Stimulated activated CD4-positive, alpha-beta T cell treated with anti-CD3 and anti-CD28 coated beads, Interleukin-1b, Interleukin-23, amount 100 ng/mL, for 24 hours (primary cell): ENCODE data around the gene WAC.
"Not testable (repeated sequence)": the region's sequence is repeated elsewhere in the genome, so short reads cannot be mapped to it uniquely, and the experiment has no call there.

Source experiments
- DNase-seq, 4 experiments: peaks; one replicate each; pipeline ENCODE4 v3.0.0-alpha.2; 2020; ENCODE audit warnings: low read depth in 4 of 4, low spot score in 1 of 4

Gene WAC

DNA sequence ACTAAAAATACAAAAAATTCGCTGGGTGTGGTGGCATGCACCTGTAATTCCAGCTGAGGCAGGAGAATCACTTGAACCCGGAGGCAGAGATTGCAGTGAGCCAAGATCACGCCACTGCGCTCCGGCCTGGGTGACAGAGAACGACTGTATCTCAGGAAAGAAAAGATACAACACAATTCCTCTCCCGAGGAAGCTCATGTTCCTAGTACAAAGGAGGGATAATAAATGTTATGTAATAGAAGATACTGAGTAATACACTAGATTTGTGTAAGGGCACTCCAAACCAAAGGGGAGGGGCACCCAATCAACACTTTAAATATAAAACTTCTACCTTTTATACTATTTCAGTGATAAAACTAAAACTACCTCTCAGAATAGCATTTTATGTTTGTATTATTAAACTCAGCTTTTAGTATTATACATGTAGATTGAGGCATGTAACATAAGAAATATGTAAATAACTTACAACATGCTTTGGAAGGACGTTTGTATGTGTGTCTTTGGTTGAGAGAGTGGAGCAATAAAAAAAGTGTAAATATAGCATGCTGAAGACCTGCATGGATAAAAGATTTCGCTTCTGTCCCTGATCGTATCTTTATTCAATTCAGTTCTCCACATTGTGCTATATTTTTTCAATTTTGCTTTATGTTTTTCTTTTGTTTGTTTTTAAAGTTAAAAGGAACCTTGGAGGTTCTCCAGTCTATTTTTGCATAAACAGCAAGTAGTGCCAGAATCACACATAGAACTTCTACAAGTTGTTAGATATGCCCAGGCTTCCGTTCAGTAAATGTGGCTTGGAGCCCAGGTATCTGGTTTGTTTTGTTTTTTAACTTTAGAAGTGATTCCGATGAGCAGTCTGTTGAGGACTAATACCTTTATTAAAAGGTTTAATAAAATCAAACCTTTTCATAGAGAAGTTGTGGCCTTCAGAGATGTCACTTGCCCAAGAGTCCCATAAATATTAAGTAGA, 71.9 kb downstream of the WAC start:
- DNase-seq, result no peak

GRCh38 chr10:28606568-28606967, 73.7 kb downstream of the WAC start:
- no peak for DNase-seq

- DNase-seq, result not testable (repeated sequence)
Measured at GRCh38 chr10:28609636-28610035, 76.7 kb downstream of the WAC start.

- no peak for DNase-seq
Measured at GRCh38 chr10:28612877-28613276, 80.0 kb downstream of the WAC start.

DNA sequence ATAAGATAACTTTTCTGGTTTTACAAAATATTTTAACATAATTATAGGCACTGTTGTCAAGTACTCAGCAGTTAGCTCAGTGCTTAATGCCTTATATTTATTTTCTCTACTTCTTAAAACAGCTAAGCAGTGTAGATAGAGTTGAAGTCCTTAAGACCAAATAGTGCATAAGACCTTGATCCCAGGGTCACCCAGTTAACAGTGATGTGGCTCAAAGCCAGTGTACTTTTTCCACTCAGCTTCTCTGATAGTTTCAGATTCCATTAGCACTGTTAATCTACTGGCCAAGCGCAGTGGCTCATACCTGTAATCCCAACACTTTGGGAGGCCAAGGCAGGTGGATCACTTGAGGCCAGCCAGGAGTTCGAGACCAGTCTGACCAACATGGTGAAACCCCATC, 83.6 kb downstream of the WAC start:
- no peak for DNase-seq

GRCh38 chr10:28619455-28619854, 86.5 kb downstream of the WAC start:
- no peak for DNase-seq

GRCh38 chr10:28620251-28620650, 87.3 kb downstream of the WAC start:
- no peak for DNase-seq

DNA sequence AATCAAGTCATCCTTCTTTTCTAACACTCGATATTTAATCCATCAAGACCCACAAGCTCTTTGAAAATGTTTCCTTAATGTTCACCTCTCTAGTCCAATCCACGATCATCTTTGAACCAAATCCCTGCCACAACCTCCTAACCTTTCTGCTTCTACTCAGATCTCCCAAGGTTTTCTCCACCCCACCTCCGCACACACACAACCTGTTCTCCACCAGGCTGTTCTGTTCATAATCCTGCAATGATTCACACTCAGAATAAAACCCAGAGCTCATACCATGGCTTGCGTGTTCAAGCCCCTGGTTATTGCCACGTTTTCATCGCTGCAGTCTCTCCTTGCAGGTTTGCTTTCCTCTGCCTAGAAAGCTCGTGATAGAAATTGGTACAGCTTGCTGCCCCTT, 90.6 kb downstream of the WAC start:
- no peak for DNase-seq

GRCh38 chr10:28624351-28624750, 91.4 kb downstream of the WAC start:
- no peak for DNase-seq

DNA sequence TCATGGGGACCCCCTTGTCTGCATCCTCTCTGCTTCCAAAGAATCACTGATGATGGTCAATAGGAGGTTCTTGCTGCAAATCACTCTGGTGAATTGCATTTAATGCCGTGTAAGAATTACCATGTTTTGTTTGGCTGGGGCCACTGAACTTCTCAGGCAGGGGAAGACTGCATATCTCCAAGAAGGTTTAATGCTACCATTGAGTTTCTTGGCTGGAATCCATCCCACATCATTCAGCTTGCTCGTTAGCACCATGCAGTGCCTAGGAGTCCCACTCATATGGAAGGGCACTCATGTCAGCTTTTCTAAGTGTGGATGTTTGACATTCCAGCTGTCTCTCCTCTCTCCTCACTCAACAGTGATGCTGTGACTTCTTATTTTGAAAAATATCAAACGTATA, 94.2 kb downstream of the WAC start:
- no peak for DNase-seq

GRCh38 chr10:28628184-28628893, 95.4 kb downstream of the WAC start:
- peak; percentile 40 to 60 (median 45) for DNase-seq

- DNase-seq, result no peak
Measured at GRCh38 chr10:28631896-28632583, 99.1 kb downstream of the WAC start.

GRCh38 chr10:28632584-28632945, 99.6 kb downstream of the WAC start:
- DNase-seq, result no peak

GRCh38 chr10:28633750-28634149, 100.8 kb downstream of the WAC start:
- no peak for DNase-seq

DNA sequence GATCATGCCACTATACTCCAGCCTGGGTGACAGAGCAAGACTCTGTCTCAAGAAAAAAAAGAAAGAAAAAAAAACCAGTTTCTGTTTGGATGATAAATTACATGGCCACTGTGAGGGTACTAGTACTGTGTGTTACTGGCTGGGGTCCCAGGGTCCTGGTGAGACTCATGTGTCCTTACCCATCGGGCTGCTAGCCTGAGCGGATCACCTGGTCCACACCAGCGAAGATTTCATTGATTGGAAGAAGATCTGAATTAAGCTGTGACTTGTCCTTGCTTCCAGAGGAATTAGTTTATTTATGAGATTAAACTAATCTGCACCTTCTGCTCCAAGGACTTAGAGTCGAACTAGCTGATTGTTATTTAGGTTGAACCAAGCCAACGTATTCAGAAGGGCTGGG, 104.4 kb downstream of the WAC start:
- DNase-seq, result no peak

DNA sequence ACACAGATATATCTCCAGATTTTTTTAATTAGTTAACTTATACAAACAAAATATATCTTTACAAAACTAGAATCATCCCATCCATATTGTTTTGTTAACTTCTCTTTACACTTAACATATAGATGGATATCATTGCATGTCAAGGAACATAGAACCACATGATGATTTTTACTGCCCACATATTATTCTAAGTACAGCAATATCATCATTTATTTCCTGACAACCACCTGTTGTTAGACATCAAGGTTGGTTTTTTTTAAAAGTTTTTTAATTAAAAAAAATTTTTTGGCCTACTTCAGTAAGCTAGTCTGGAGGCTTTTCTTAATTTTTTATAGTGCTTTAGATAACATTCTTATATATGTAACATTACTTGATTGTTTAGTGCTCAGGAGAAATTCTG, 105.5 kb downstream of the WAC start:
- DNase-seq, result no peak

GRCh38 chr10:28640551-28640950, 107.6 kb downstream of the WAC start:
- DNase-seq, result no peak

DNA sequence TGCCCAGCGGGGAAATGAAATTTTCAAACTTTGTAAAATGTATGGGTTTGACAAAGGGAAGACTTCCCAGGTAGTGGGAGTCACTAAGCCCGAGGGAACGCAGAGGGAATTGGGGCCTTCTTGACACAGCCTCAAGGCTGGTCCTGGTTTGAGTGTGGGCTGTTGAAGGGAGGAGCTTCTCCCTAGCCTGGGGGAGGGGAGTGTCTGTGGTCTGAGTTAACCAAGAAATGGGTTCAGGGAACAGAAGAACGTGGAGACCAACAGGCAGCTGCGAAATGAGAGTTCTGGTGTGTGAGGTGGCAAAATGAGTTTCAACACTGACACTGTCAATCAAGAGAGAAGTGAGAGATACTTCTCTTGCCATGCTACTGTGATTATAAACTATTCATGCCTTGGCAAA, 111.7 kb downstream of the WAC start:
- no peak for DNase-seq

- DNase-seq, result no peak
Measured at GRCh38 chr10:28652106-28652505, 119.2 kb downstream of the WAC start.

- no peak for DNase-seq
Measured at GRCh38 chr10:28652703-28653102, 119.8 kb downstream of the WAC start.

GRCh38 chr10:28658824-28659223, 125.9 kb downstream of the WAC start:
- DNase-seq, result not testable (repeated sequence)

- no peak for DNase-seq
Measured at GRCh38 chr10:28661035-28661434, 128.1 kb downstream of the WAC start.
